Adrenal gland (tissue), 12 donors: ENCODE data around the gene SPAG17. TPM values are rescaled to one million over a fixed set of nuclear protein-coding genes. Genes with fewer than 3 reads are reported as not detected.

Source experiments
- DNase-seq, 7 donors: peaks; one replicate each; pipeline ENCODE4 v3.0.0-alpha.2; 2019 to 2020
- H3K27ac ChIP-seq, 5 donors: fragments of 200-600 bp; sonication (generic) in 4 of 5; 1 replicate in 3 of 5; 2 replicates in 2 of 5; pipeline versions ENCODE4 v1.5.1 to v1.8.0; 2016 to 2020; ENCODE audit warnings: mild to moderate bottlenecking in 1 of 5
- H3K27me3 ChIP-seq: fragments of 200-600 bp; 2 replicates; pipeline ENCODE4 v1.8.0; 2021
- H3K36me3 ChIP-seq, 2 donors: fragments of 200-600 bp; replicated peaks in 1 of 2; 1 replicate in 1 of 2; 2 replicates in 1 of 2; pipeline versions ENCODE4 v1.5.1 to v1.8.0; 2018 to 2022
- H3K4me1 ChIP-seq, 2 donors: fragments of 200-600 bp; replicated peaks in 1 of 2; 1 replicate in 1 of 2; 2 replicates in 1 of 2; pipeline versions ENCODE4 v1.5.1 to v1.8.0; 2018 to 2021
- H3K4me3 ChIP-seq, 4 donors: fragments of 200-600 bp; sonication (generic) in 3 of 4; one replicate each; pipeline ENCODE4 v1.5.1; 2016 to 2018
- H3K9me3 ChIP-seq, 3 donors: fragments of 200-600 bp; sonication (generic) in 1 of 3; replicated peaks in 1 of 3; 1 replicate in 2 of 3; 2 replicates in 1 of 3; pipeline versions ENCODE4 v1.5.1 to v1.8.0; 2016 to 2021
- POLR2A ChIP-seq, 2 donors: fragments of 450-650 bp; IDR thresholded peaks; one replicate each; pipeline ENCODE4 v1.6.1; 2017; ENCODE audit warnings: antibody characterized with exemption in 2 of 2, mild to moderate bottlenecking in 2 of 2, moderate library complexity in 1 of 2
- WGBS, 4 donors: extraction: QIAGEN DNeasy Blood & Tissue Kit in 2 of 4; methylation state at CpG; one replicate each; pipeline versions ENCODE4 v1.1.5 to v1.1.7; 2013 to 2017; 5-methylcytosine and 5-hydroxymethylcytosine counted together
- intact Hi-C, 2 donors: fragments of 100-400 bp; cut with DNase I; formaldehyde crosslinking; loops; one replicate each; pipeline versions ENCODE4 v1.14.1 to v1.15.0; 2022 to 2023
- polyA plus RNA-seq, 3 donors: library from polyadenylated mRNA; stranded (reverse); fragments of 200-250 nt in 2 of 3; fragments of 350-450 nt in 1 of 3; fragmentation: Illumina TruSeq in 1 of 3; extraction: RNeasy Lipid Tissue Mini Kit (QIAGEN cat#74804) in 1 of 3; gene quantifications; one replicate each; pipeline ENCODE4 v1.2.3, GENCODE V29; 2013 to 2014
- total RNA-seq, 9 donors: library from RNA; depleted of rRNA in 4 of 9; stranded (reverse); fragments of >200 nt in 4 of 9; fragments of 120-200 nt in 1 of 9; fragmentation: NEBNext Ultra II Directional in 1 of 9; extraction: Animal tissue kit (Norgen Biotek cat#: 25700) in 1 of 9; gene quantifications; one replicate each; pipeline versions ENCODE4 v1.1.0 to v1.2.4, GENCODE V29; 2013 to 2023
- TF ChIP-seq, protein P1 (sequence below), 6 experiments: fragments of 450-650 bp in 4 of 6; fragments of 200-600 bp in 2 of 6; sonication (generic) in 1 of 6; IDR thresholded peaks; 1 replicate in 5 of 6; 2 replicates in 1 of 6; pipeline versions ENCODE4 v1.5.1 to v1.8.0; 2016 to 2021; ENCODE audit warnings: antibody characterized with exemption in 6 of 6, mild to moderate bottlenecking in 2 of 6, moderate library complexity in 1 of 6
- donor health status: healthy with polysubstance abuse.
- donor health status: Bipolar disorder and iron deficiency.
- donor health status: DM: yes; HTN: yes; CAD: no.
- donor health status: DM: no; HTN: no; CAD: no.
- donor health status: DM: no; HTN: no; CAD: no.
- donor health status: DM: yes; HTN: yes; CAD: no.

The SPAG17 gene
- total and polyA plus RNA-seq, 12 donors = 0.07 to 2.2 (median 0.57) TPM; not detected in 1

DNA sequence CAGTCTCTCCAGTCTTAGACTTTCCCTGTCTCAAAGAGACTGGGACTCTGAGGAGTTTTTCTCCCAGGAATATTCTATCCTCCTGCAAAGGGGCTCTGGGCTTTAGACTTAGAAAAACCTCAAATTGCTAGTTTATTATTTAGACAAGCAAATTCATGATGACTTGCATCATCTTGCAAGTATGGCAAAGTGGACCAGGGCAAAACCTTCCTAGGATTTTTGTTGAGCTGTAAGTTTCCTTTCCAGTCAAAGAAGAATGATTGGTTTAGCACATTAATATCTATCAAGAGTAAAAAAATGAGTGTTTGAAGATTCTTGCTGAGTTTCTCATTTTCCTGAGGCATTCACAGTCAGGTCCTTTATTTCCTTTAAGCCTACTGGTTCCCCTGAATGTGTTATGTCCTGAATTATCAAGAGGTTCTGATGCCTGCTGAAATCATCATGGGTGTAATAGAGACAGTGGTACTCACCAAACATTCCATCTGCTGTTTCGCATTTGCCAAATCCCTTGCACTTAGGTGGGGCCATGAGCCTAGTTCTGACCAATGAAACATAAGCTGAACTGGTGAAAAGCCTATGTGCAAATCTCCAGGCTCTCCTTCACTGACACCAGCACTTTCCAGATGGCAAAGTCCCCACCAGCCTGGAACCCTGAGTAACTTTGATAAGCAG, 25.2 kb upstream of the SPAG17 start:
- no peak for DNase-seq
- Histone ChIP-seq H3K27ac (no peak overlapping the region), H3K4me3 (no peak overlapping the region), H3K9me3 (no peaks in the 10 kb centered on the region), H3K4me1 (no peaks in the 10 kb centered on the region), H3K36me3 (no peaks in the 10 kb centered on the region), H3K27me3 (no peaks in the 10 kb centered on the region)
- intact Hi-C loops = no loop called here
- TF ChIP-seq POLR2A (IDR thresholded peaks at IDR 0.05) = no peak
- TF ChIP-seq, protein P1, sequence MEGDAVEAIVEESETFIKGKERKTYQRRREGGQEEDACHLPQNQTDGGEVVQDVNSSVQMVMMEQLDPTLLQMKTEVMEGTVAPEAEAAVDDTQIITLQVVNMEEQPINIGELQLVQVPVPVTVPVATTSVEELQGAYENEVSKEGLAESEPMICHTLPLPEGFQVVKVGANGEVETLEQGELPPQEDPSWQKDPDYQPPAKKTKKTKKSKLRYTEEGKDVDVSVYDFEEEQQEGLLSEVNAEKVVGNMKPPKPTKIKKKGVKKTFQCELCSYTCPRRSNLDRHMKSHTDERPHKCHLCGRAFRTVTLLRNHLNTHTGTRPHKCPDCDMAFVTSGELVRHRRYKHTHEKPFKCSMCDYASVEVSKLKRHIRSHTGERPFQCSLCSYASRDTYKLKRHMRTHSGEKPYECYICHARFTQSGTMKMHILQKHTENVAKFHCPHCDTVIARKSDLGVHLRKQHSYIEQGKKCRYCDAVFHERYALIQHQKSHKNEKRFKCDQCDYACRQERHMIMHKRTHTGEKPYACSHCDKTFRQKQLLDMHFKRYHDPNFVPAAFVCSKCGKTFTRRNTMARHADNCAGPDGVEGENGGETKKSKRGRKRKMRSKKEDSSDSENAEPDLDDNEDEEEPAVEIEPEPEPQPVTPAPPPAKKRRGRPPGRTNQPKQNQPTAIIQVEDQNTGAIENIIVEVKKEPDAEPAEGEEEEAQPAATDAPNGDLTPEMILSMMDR (IDR thresholded peaks at IDR 0.05) = no peak
- 94 to 100% (median 98%) methylated on average over 1 of the region's 1 CpG for WGBS, 4 donors

DNA sequence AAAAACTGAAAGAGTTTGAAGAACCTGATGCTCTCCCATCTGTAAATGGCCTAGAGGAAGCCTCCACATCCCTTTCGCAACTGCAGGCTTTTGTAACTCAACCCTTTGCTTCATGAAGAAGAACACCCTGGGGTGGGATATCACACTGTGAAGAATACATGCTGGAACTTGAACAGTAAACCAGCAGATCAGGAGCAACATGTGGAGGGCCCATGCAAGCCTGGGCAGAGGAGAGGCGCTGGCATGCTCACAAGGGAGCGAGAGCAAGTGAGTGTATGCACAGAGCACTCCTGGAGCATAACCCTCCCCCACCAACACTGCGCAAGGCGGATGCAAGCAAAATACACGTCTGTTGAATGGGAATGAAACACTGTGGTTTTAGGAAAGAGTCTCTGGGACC, 24.6 kb upstream of the SPAG17 start:
- H3K27ac ChIP-seq = no peak overlapping the region
- TF ChIP-seq, protein P1 (IDR thresholded peaks at IDR 0.05) = no peak
- intact Hi-C loops = no loop called here
- H3K27me3 ChIP-seq = no peaks in the 10 kb centered on the region
- no peaks in the 10 kb centered on the region for H3K9me3 ChIP-seq
- WGBS, 4 donors = 70 to 73% (median 72%) methylated on average over 6 of the region's 6 CpGs
- no peak overlapping the region for H3K4me3 ChIP-seq
- no peak for DNase-seq
- H3K4me1 ChIP-seq = no peaks in the 10 kb centered on the region
- H3K36me3 ChIP-seq = no peaks in the 10 kb centered on the region

DNA sequence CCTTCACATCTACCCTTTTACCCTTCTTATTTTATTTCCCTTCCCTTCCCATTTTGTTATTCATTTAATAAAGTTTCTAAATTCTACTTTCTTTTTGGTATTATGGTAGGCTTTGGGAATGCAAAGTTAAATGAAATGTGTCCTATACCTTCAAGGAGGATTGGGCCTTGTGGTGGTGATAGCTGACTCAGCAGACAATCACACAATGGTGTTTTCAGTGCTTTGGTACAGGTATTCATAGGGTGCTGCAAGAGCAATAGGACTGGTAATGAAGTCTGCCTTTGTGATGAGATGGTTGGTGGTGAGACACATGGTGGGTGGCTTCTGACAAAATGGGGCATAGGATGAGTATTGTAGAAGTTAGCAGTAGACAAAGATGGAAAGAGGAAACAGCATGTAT, 21.9 kb upstream of the SPAG17 start:
- H3K4me3 ChIP-seq = no peak overlapping the region
- TF ChIP-seq POLR2A (IDR thresholded peaks at IDR 0.05) = no peak
- TF ChIP-seq, protein P1 (IDR thresholded peaks at IDR 0.05) = no peak
- H3K4me1 ChIP-seq = no peaks in the 10 kb centered on the region
- H3K27me3 ChIP-seq = no peaks in the 10 kb centered on the region
- H3K27ac ChIP-seq = no peak overlapping the region
- no peak for DNase-seq
- no peaks in the 10 kb centered on the region for H3K36me3 ChIP-seq
- H3K9me3 ChIP-seq = no peaks in the 10 kb centered on the region
- intact Hi-C loops = no loop called here

DNA sequence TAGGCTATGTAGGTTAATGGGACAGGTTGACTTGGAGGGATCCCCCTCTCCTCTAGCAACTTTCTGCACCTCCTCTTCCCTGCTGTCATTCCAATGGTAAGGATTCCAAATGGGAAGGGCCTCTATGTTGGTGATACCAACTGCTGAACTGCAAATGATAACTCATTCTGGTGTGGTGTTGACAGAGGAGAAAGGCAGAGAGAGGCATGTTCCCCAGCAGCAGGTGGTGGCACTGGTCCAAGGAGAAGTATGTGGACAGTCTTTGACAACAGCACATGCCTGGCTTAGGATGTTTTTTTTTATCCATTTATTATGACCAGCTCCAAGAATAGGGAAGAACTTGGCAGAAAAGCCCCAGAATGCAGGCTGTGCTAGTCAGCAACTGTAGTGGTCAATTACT, 19.6 kb upstream of the SPAG17 start:
- H3K27ac ChIP-seq = no peak overlapping the region

More for the DNA sequence above, 19.6 kb upstream of the SPAG17 start:
- Histone ChIP-seq H3K36me3 (no peaks in the 10 kb centered on the region), H3K4me3 (no peak overlapping the region), H3K4me1 (no peaks in the 10 kb centered on the region), H3K27me3 (no peaks in the 10 kb centered on the region), H3K9me3 (no peaks in the 10 kb centered on the region)
- TF ChIP-seq, protein P1 (IDR thresholded peaks at IDR 0.05) = no peak
- no peak for TF ChIP-seq POLR2A (IDR thresholded peaks at IDR 0.05)
- DNase-seq = no peak
- intact Hi-C loops = no loop called here
